SKM-1 treated with dmso at 0.1 percent for 144 hours (cell line): ENCODE results near the gene WNT3A.
"Not testable (repeated sequence)": the region's sequence is repeated elsewhere in the genome, so short reads cannot be mapped to it uniquely, and the experiment has no call there.

Experiments used
- DNase-seq: peaks from one replicate; lab custom pipeline; 2025; ENCODE audit not compliant: unreplicated experiment; lab: John Stamatoyannopoulos, UW

Gene WNT3A

DNA sequence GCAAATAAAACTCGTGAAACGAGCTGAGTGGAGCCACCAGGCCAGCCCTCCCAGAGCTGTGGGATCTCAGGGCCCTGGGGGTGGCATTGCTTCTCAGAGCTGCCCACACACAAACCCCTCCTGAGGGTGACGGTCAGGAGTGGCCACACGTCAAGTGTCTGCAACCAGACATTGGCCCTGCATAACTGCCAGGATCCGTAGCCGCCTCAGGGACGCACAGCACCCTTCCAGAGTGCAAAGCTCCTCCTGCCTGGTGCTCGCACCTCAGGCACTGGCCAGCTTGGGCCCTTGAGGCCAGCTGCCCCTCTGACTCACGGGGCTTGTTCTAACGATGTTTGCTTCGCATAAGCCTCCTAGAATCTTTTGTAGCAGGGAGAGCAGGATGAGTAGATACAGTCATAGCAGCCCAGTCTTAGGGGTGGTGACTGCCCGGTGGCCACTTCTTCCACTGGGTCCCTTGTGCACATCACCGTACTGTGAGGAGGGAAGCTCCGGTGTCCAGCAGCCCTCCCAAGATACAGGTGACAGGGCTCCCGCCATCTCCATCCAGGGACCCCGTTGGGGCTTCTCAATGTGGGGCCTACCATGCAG lies 5.0 kb downstream of the WNT3A start:
- no peak for DNase-seq

DNA sequence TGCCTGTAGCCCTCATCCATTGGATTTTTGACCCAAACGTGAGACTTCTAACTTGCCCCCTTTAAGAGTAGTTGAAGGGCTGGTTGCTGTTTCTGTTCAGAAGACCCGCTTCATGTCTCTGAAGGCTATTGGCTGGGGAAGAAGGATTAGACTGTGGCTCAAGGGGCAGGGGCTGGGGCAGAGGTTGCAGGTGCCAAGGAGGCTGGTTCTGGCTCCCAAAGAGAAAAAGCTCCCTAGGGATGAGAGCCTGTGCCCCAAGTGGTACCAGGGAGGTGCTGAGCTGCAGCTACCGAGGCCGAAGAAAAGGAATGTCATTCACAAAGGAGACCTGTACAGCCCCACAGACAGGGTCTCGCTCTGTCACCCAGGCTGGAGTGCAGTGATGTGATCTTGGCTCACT lies 5.8 kb downstream of the WNT3A start:
- DNase-seq = no peak

DNA sequence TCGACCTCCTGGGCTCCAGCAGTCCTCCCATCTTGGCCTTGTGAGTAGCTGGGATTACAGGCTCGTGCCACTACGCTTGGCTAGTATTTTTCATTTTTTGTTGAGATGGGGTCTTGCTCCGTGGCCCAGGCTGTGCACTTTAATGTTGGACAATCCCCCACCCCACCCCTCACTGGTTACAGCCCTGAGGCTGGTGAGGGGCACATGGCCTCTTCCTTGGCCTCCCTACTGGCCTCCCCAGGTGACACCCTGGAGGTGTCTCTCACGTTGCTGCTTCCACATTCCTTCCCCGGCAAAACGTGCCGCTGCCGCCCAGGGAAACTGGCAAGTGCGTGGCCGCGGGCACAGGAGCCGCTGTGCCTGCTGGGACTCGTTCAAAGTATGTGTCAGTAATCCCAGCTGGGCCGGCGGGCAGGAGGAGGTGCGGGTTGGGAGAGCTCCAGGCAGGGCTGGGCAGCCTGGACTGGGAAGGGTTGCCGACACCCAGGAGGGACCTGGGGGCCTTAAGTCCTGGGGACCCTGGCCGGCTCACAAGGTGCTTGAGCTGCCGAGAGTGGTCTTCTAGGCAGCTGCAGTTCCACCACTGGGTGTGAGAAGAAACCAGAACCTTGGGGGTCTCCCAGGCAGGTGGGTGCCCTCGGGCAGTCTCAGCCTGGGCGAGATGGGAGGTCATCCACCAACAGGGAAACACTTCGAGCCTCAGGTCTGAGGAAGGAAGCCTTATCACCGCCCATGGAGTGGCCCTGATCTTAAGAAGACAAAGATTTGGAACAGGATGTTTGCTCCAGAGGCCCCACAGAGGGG lies 6.5 kb downstream of the WNT3A start:
- no peak for DNase-seq

DNA sequence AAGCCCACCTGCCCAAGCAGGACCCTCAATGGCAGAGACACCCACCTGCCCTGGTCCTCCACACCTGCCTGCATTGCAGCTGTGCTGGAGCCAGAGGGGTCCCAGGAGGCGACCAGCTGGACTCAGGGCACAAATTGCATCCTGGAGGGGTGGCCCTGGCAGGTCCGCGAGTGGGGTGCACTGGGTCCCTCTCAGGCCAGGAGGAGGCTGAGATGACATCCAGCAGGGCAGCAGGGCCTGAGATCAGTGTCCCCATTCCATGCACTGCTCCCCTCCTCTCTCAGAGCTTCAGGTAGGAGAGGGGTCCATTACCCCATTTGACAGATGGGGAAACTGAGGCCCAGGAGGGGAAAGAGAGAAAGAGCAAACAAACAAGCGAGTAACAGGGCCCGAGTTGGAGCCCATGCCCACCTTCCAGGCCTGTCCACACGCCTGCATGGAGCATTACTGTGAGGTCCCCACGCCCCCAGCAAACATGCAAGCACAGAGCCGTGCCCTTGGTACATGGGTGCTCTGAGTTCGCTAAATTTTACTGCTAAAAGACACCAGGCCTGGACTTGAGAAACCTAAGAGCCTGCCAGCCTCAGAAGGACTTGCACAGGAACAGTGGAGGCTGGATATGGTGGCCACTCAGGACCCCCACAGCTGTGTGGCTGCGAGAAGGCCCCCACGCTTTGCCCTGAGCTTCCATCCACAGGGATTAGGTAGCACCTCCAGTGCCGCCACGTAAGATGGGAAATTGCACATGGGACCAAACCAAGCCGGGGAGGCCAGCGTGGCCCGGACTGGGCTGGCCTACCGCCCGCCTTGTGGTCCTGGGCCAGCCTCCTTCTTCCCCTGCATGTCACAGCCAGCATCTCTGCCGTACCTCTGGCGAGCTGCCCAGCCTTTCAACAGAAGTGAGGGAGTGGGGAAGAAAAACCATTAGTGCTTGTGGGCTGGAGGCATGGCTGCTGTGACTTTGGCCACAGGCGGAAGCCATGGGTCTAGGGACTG lies 7.4 kb downstream of the WNT3A start:
- no peak for DNase-seq

DNA sequence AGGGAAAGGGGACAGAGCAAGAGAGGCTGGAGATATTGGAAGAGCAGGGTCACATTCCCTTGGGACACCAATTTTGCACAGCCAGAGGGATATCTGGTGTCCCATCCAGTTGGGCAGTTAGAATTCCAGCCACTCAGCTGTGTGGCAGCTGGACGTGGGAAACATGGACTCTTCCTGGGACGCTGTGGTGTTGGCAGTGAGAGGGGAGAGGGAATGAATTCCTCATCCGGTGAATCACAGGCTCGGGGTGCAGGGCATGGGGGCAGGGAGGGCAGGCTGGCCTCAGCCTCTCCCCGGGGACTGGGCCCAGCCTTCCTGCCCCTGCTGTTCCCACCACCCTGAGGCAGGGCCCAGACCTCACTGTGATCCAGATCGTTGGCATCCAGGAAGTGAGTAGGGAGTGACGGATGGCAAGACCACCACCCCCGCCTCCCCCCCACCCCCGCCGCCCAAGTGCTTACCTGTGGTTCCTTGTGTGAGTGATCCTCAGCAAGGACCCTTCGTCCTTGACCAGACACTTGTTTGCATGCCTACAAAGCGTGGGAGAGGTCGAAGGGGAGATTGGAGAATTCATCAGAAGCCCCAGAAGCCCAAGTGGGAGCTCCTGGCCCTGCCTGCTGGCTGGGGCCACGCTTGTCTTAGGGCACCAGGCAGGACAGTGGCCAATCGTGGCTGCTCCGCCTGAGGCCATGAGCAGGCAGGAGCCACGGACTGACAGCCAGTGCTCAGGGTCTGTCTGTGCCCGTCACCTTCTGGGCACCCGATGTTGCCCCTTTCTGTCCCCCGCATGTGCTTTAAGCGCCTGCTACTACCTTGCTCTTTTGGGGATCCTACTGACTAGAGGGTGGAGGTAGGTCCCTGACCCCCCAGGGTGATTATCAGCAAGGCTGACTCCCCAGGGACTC lies 8.7 kb downstream of the WNT3A start:
- DNase-seq = no peak

DNA sequence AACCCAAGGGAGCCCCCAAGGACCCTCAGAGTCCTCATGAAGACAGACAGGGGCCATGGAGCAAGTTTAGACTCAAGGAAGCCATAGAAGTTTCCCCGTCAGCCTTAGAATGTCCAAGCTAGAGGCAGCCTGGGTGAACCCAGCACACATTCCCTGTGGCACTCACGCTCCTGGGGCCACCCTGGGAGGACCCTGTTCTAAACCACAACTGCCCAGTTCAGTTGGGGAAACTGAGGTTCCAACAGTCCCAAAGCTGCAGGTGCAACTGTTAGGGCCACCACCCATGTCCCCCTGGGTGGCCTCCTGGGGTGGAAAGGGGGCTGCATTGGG lies 9.3 kb downstream of the WNT3A start:
- no peak for DNase-seq

DNA sequence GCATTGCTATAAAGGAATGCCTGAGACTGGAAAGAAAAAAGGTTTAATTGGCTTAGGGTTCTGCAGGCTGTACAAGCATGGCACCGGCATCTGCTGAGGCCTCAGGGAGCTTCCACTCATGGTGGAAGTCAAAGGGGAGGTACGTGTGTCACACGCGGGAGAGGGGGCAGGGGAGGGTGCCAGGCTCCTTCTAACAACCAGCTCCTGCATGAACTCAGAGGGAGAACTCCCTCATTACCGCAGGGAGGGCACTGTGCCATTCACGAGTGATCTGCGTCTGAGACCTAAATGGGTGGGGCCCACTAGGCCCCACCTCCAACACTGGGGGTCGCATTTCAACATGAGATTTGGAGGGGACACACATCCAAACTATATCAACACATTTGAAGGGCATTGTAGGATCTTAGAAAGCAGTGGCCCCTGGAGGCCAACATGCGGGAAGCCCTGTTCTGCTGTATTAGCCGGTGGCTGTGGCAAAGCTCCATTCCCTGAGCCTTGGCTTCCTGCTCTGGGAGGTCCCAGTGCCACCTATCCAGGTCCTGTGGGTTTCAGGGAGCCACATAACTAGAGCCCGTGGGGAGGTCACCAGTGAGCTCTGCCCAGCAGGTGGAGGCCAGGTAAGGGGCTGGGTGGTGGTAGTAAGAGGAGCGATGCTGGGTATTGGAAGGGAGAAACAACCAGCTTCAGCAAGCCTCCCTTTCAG lies 10.0 kb downstream of the WNT3A start:
- no peak for DNase-seq

DNA sequence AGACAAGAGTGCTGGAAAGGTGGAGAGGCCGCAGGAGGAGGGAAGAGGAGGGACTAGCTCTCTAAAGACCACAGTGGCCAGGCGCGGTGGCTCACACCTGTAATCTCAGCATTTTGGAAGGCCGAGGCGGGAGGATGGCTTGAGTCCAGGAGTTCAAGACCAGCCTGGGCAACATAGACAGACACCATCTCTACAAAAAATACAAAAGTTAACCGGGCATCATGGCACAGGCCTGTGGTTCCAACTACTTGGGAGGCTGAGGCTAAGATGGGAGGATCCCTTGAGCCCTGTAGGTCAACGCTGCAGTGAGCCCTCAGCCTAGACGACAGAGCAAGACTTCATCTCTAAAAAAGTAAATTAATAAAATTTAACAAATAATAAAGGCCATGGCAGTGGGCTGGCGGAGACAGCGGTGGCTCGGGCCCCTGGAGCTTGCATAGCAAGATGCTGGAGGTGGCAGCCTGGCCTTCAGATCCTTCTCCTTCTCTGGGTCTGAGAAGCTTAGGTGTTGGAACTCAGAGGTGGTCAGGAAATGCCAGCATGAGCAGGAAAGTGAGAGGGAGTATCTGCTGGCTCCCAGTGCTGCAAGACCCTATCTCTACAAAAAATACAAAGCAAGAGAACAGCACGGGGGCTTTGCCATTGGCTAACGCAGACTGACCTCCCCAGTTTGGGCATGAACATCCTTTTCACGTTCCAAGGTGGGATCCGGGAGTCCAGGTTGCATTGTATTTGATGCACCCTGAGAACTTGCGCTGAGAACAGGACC lies 10.7 kb downstream of the WNT3A start:
- no peak for DNase-seq

DNA sequence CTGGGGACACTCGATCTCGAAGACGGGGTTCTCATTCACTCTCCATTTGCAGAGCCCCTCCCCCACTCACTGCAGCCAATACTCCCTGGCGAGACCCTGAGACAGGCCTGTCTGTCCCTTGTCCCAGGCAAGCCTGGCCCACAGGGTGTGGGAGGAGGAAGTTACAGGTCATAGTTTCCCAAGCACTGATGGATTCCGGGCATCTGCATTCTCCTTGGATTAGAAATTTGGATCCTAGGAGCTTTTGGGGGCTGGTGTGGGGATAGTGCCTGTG lies 11.3 kb downstream of the WNT3A start:
- DNase-seq = no peak

DNA sequence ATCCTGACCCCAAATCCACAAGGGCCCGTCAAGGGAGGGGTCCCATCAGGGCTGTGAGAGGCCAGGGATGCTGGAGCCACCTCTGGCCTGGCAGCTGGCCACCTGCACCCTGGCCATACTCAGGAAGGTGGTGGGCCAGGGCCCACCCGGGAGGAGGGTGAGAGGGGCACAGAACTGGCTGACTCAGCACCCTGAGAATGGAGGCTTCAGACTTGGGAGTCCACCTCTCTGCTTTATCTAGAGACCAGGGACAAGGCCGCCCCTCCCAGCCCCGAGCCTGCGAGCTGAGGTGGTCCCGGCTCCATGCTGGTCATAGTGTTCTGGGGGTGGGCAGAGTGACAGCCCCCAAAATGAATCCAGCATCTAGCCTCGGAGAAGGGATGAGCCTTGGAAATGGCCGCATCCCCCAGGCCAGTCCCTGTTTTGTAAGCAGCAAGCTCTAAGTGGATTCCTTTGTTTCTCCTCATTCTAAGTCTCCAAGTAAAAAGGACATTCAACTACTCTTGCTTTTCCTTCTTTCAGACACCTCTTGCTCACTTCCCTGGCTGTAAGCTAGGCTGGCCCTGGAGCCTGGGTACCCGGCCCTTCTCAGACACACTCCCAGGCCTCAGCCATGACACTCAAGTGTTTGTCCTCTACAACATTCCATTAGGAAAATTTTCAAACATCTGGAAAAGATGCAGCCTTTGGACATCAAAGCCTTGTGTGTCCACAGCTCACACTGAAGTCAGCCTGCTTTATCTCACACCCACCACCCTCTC lies 12.3 kb downstream of the WNT3A start:
- DNase-seq = no peak

DNA sequence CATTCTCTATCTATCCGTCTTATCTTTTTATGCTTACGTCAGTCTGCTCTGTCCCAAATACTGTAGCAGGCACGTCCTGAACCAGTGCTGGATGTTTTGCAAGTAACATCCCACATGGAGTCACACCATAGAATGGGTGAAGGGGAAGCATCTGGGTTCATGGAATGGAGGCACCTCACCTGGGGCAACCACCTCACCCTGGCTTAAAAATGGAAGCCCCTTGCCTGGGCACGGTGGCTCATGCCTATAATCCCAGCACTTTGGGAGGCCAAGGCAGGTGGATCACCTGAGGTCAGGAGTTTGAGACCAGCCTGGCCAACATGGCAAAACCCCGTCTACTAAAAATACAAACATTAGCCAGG lies 12.9 kb downstream of the WNT3A start:
- not testable (repeated sequence) for DNase-seq

DNA sequence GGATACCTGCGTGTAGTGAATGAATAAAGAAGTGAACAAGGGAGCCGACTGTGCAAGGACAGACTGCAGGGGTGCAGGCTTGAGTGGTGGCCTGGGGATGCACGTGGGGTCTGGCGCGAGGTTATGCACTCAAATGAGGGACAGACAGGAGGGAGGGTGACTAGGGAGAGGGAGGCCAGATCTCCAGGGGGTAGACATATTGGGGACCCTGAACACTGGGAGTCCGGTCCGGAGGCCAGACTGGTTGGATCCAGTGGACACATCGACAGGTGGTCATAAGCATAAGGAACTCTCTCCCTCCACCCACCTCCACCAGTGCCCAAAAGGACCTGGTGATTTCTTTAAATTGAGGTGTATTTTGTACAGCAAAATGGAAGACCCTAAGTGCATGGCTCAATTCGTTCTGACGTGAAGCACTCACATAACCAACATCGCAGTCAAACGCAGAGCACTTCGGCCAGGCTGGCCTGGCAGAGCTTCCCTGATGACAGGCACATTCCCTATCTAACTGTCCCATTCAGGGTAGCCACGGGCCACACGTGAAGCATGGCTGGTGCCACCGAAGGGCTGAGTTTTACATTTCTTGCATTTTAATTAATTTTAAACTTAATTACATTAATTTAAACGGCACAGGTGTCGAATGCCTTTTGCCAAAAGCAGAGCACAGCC lies 14.0 kb downstream of the WNT3A start:
- no peak for DNase-seq

DNA sequence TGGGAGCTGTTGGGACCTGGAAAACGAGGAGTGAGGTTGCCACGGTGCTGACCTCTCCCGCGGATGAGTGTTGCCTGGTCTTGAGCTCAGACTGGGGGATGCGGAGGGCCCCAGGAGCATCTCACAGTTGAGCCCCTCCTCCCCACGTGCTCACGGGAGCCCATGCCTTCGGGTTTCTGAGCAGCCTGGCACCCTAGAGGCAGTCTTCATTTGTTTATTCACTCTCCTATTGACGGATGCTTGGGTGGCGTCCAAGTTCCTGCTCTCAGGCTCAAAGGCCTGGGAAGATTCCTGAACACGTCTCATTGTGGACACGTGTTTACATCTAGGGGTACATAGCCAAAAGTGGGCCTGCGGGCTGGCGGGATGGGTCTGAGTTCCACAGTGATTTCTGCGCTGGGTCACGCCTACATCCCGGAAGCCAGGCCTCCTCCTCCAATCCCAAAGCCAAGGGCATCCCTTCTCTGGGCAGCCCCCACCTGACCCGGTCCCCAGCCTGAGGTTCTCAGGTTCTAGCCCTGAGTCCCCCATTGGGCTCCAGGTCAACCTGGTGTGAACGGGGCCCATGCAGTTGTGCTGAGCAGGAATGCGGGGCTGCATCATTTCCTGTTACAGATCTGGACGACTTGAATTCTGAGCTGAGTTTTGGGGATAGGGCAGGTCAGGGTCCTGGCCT lies 14.7 kb downstream of the WNT3A start:
- DNase-seq = no peak

DNA sequence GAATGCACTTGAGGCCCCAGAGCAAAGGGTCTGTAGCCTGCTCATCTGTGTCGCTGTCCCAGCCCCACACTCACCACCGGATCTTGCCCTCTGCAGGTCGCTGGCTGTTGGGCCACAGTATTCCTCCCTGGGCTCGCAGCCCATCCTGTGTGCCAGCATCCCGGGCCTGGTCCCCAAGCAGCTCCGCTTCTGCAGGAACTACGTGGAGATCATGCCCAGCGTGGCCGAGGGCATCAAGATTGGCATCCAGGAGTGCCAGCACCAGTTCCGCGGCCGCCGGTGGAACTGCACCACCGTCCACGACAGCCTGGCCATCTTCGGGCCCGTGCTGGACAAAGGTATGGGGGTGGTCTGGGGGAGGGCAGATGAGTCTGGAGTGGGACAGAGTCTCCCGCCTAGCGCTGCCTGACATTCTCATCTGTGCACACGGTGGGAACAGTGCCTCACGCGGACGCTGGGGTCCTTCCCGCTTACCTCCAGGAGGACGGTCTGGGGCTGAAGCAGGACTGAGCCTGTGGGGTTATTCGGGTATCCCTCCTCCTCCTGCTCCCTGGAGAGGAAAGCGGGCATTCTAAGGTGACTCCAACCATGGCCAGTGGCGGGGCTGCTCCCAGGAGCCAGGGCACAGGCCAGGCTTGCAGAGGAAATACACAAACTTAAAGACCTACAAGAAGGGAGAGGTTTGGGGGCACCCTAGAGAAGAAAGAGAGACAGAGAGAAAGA lies 15.9 kb downstream of the WNT3A start:
- DNase-seq = no peak

DNA sequence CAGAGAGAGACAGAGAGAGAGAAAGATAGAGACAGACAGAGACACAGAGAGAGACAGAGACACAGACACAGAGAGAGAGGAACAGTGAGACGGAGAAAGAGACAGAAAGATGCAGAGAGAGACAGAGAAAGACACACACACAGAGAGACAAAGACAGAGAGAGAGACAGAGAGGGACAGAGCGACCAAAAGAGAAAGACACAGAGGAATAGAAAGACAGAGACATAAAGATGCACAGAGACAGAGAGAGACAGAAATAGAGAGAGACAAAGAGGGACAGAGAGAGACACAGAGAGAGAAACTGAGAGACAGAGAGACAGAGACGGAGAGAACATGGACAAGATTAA lies 16.5 kb downstream of the WNT3A start:
- no peak for DNase-seq

DNA sequence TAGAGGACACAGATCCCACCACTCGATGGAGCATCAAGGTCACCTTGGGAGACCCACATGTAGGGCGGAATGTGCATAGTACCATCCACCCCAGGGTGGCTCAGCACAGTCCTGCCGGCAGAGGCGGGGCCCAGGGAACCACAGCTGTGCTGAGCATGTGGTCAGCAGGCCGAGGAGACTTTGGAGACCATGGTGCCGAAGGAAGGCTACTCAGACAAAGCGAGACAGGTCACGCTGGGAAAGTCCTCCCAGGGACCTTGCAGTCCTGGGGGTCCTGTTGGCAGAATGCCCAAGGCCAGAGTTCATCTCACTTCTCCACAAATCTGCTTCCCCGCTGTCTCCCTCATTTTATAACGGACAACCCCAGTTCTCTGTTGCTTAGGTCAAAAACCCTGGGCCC lies 22.5 kb downstream of the WNT3A start:
- DNase-seq = no peak

DNA sequence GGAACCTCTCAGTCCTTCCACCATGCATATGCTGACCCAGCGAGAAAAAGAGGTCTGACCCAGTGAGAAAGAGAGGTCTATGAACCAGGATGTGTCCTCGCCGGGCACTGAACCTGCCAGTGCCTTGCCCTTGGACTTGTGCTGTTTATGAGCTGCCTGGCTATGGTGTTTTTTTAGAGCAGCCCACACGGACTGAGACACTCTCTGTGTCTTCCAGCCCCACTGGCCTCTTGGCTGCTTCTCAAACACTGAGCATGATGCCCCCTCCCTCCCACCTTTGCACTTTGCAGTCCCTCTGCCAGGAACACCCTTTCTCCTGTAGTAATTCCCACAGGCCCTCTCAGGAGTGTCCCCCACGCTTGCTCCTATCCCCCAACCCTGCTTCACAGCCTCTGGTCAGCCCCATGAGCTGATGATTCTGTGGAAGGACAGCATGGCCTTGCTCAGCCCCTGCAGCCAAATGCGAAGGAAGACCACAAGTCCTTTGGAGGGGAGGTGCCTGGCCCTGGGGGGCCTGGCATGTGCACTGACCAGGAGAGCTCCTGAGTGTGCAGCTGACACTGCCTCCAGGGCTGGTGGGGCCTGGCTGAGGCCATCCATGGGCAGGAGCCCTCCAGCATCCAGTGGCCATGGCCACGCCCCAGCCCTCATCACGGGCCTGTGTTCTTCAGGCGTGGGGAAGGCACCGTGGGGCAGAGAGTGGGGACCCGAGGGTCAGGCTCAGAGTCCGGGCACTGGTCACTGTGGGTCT lies 23.8 kb downstream of the WNT3A start:
- no peak for DNase-seq
